Keratinocyte (primary cell): Measurements from ENCODE around the gene NUP214. TPM values are rescaled to one million over a fixed set of nuclear protein-coding genes. Genes with fewer than 3 reads are reported as not detected.

Experiments
- DNase-seq: peaks from one replicate; pipeline ENCODE4 v3.0.0-alpha.2; 2011; ENCODE audit warnings: low read depth, missing footprints, low spot score
- FAIRE-seq: peaks from 2 replicates; lab custom pipeline; 2011; peaks lifted over from hg19 to GRCh38; lab: Jason Lieb, UNC
- H2AFZ ChIP-seq: 2 replicates; pipeline ENCODE4 v1.6.0; 2012; ENCODE audit warnings: low read length, control low read depth, inconsistent platforms; ENCODE audit not compliant: control insufficient read depth
- H3K27ac ChIP-seq: 2 replicates; pipeline ENCODE4 v1.5.1; 2011; ENCODE audit warnings: low read length; ENCODE audit not compliant: control insufficient read depth, insufficient read depth
- H3K27me3 ChIP-seq: 3 replicates; pipeline ENCODE4 v1.6.0; 2011; ENCODE audit warnings: low read length; ENCODE audit not compliant: control insufficient read depth, insufficient read depth; ENCODE audit errors: extremely low read depth
- H3K36me3 ChIP-seq, 2 experiments: 2 replicates in 1 of 2; 3 replicates in 1 of 2; pipeline ENCODE4 v1.5.1; 2011; ENCODE audit warnings: low read length in 2 of 2, mild to moderate bottlenecking in 1 of 2; ENCODE audit not compliant: control insufficient read depth in 2 of 2, insufficient read depth in 2 of 2; ENCODE audit errors: extremely low read depth in 1 of 2
- H3K4me1 ChIP-seq: 3 replicates; pipeline ENCODE4 v1.5.1; 2011; ENCODE audit warnings: low read length; ENCODE audit not compliant: control insufficient read depth, insufficient read depth; ENCODE audit errors: extremely low read depth
- H3K4me2 ChIP-seq: 3 replicates; pipeline ENCODE4 v1.6.0; 2011; ENCODE audit warnings: low read depth, low read length; ENCODE audit not compliant: control insufficient read depth, insufficient read depth; ENCODE audit errors: extremely low read depth
- H3K4me3 ChIP-seq, 3 experiments: fragments of 200-600 bp in 1 of 3; sonication (generic) in 1 of 3; 2 replicates in 2 of 3; 3 replicates in 1 of 3; pipeline ENCODE4 v1.5.1; 2011 to 2016; ENCODE audit warnings: low read length in 3 of 3, mild to moderate bottlenecking in 3 of 3, control low read depth in 2 of 3, inconsistent platforms in 1 of 3, low read depth in 1 of 3, mixed read lengths in 1 of 3, mixed run types in 1 of 3, moderate library complexity in 1 of 3; ENCODE audit not compliant: control insufficient read depth in 2 of 3, insufficient read depth in 2 of 3; ENCODE audit errors: extremely low read depth in 1 of 3
- H3K79me2 ChIP-seq: 2 replicates; pipeline ENCODE4 v1.6.0; 2012; ENCODE audit warnings: low read length; ENCODE audit not compliant: control insufficient read depth, insufficient read depth
- H3K9ac ChIP-seq: 3 replicates; pipeline ENCODE4 v1.6.0; 2011; ENCODE audit warnings: low read length; ENCODE audit not compliant: control insufficient read depth, insufficient read depth; ENCODE audit errors: extremely low read depth
- H3K9me1 ChIP-seq: 3 replicates; pipeline ENCODE4 v1.6.0; 2011; ENCODE audit warnings: low read length; ENCODE audit not compliant: control insufficient read depth, insufficient read depth; ENCODE audit errors: extremely low read depth
- H3K9me3 ChIP-seq: 2 replicates; pipeline ENCODE4 v1.5.1; 2012; ENCODE audit warnings: low read depth, low read length; ENCODE audit not compliant: control insufficient read depth
- H4K20me1 ChIP-seq: 3 replicates; pipeline ENCODE4 v1.6.0; 2011; ENCODE audit warnings: low read length; ENCODE audit not compliant: control insufficient read depth, insufficient read depth; ENCODE audit errors: extremely low read depth
- CTCF ChIP-seq, 3 experiments: IDR thresholded peaks in 1 of 3; conservative IDR thresholded peaks in 1 of 3; optimal IDR thresholded peaks in 1 of 3; 2 replicates in 2 of 3; 3 replicates in 1 of 3; pipeline versions ENCODE3 to v1.5.1; 2011; ENCODE audit warnings: low read length in 3 of 3, mild to moderate bottlenecking in 3 of 3, moderate library complexity in 2 of 3, control low read depth in 1 of 3, inconsistent platforms in 1 of 3; ENCODE audit not compliant: insufficient read depth in 2 of 3; ENCODE audit errors: extremely low read depth in 1 of 3
- EZH2 ChIP-seq: IDR thresholded peaks from one replicate; pipeline ENCODE4 v1.6.1; 2012; ENCODE audit warnings: inconsistent platforms, mild to moderate bottlenecking, low read length, moderate library complexity
- dilution Hi-C: fragments of 300-500 bp; cut with MboI; formaldehyde crosslinking; loops from one replicate; pipeline ENCODE4 v1.7.0; 2020; ENCODE audit warnings: low sequenced_read_pairs; ENCODE audit not compliant: extremely low pct_ligation_motif_present
- polyA plus RNA-seq, 5 experiments: library from polyadenylated mRNA; depleted of rRNA in 3 of 5; stranded (reverse) in 3 of 5; stranded (forward) in 1 of 5; unstranded in 1 of 5; fragments of >200 nt; gene quantifications; 1 replicate in 1 of 5; 2 replicates in 3 of 5; 3 replicates in 1 of 5; pipeline versions ENCODE4 v1.2.1 to v1.2.3, GENCODE V29; 2011 to 2012; ENCODE audit warnings: missing spikeins in 2 of 5, low read depth in 1 of 5, low replicate concordance in 1 of 5

The NUP214 gene
- polyA plus RNA-seq, 1 donor (not counting 4 experiments of a cell fraction or from before 2014, with no cell fraction given) = 7.3 TPM

- no peak for TF ChIP-seq CTCF (optimal IDR thresholded peaks at IDR 0.05 in 1 of 3, IDR thresholded peaks at IDR 0.05 in 1 of 3, conservative IDR thresholded peaks at IDR 0.05 in 1 of 3; ENCODE audit: extremely low read depth in 1 of 3, insufficient read depth in 2 of 3, low read length in 3 of 3)
- TF ChIP-seq EZH2 = no peak
- Histone ChIP-seq H3K4me2 (no peak overlapping the region), H3K36me3 (peaks cover 14 to 29% of the 10 kb centered on the region in 2 experiments), H4K20me1 (no peaks in the 10 kb centered on the region), H3K9ac (no peak overlapping the region), H3K79me2 (no peaks in the 10 kb centered on the region), H2AFZ (no peak overlapping the region), H3K9me1 (no peaks in the 10 kb centered on the region), H3K27me3 (no peaks in the 10 kb centered on the region), H3K4me1 (no peaks in the 10 kb centered on the region), H3K9me3 (no peaks in the 10 kb centered on the region), H3K4me3 (no peak overlapping the region), H3K27ac (no peak overlapping the region)
- DNase-seq (no peak), FAIRE-seq (no peak)
- dilution Hi-C loops = no loop called here
Observed at GRCh38 chr9:131227112-131227958, 101.9 kb downstream of the NUP214 start.

GRCh38 chr9:131227959-131228460 lies 102.6 kb downstream of the NUP214 start:
- H3K9ac ChIP-seq = no peak overlapping the region
- no peak overlapping the region for H3K4me2 ChIP-seq
- H4K20me1 ChIP-seq = no peaks in the 10 kb centered on the region
- no peak for TF ChIP-seq CTCF (optimal IDR thresholded peaks at IDR 0.05 in 1 of 3, IDR thresholded peaks at IDR 0.05 in 1 of 3, conservative IDR thresholded peaks at IDR 0.05 in 1 of 3; ENCODE audit: extremely low read depth in 1 of 3, insufficient read depth in 2 of 3, low read length in 3 of 3)
- no peak for TF ChIP-seq EZH2
- no peaks in the 10 kb centered on the region for H3K9me3 ChIP-seq
- no peaks in the 10 kb centered on the region for H3K4me1 ChIP-seq
- peaks cover 16 to 29% of the 10 kb centered on the region in 2 experiments for H3K36me3 ChIP-seq
- no peak overlapping the region for H3K4me3 ChIP-seq
- H3K27ac ChIP-seq = no peak overlapping the region
- H3K27me3 ChIP-seq = no peaks in the 10 kb centered on the region
- dilution Hi-C loops = no loop called here
- no peak overlapping the region for H2AFZ ChIP-seq
- no peaks in the 10 kb centered on the region for H3K79me2 ChIP-seq
- H3K9me1 ChIP-seq = no peaks in the 10 kb centered on the region
- FAIRE-seq (no peak), DNase-seq (no peak)
